Motor neuron (in vitro differentiated cells): ENCODE data around the gene FILIP1L. TPM values are rescaled to one million over a fixed set of nuclear protein-coding genes. Genes with fewer than 3 reads are reported as not detected.
A peak's percentile ranks its signal among the peaks of the same experiment; 100 is the strongest.

ENCODE experiments used
- ATAC-seq, 8 experiments: fragments of 200-7000 bp; cut with Tn5 transposase; replicated peaks in 6 of 8; 2 replicates each; pipeline ENCODE4 v1.8.0; 2021; ENCODE audit warnings: mild to moderate bottlenecking in 8 of 8, moderate library complexity in 8 of 8
- H3K27ac ChIP-seq, 2 donors: fragments of 250-450 bp; sonication (Bioruptor Pico); 2 replicates each; pipeline ENCODE4 v1.9.0; 2021; ENCODE audit warnings: antibody characterized with exemption in 2 of 2, mild to moderate bottlenecking in 2 of 2, moderate library complexity in 1 of 2
- H3K4me1 ChIP-seq, 2 donors: fragments of 250-450 bp; sonication (Bioruptor Pico); replicated peaks in 1 of 2; 2 replicates each; pipeline ENCODE4 v1.6.1; 2021; ENCODE audit warnings: antibody characterized with exemption in 2 of 2, mild to moderate bottlenecking in 2 of 2, moderate library complexity in 1 of 2
- H3K4me3 ChIP-seq, 5 donors: fragments of 250-450 bp; sonication (Bioruptor Pico); 2 replicates each; pipeline ENCODE4 v1.9.0; 2021; ENCODE audit warnings: antibody characterized with exemption in 5 of 5, mild to moderate bottlenecking in 5 of 5, moderate library complexity in 4 of 5
- WGBS, 10 experiments: fragments of 450-650 bp; shearing (Covaris generic); methylation state at CpG; one replicate each; pipeline ENCODE4 v1.0.0; 2022; 5-methylcytosine and 5-hydroxymethylcytosine counted together
- in situ Hi-C, 9 experiments: fragments of 400-800 bp; cut with MboI; loops; one replicate each; pipeline ENCODE4 v1.15.0; 2021; ENCODE audit warnings: low sequenced_read_pairs in 9 of 9, low pct_unique_long_range_greater_than_20kb in 2 of 9; ENCODE audit not compliant: unreplicated experiment in 9 of 9
- total RNA-seq, 8 experiments: library from RNA; unstranded; fragments of 300-600 nt; gene quantifications; 2 replicates each; pipeline versions ENCODE4 v1.2.3 to v1.2.4, GENCODE V29; 2022

Gene FILIP1L
- total RNA-seq, 8 experiments from 2014 or later, result 2.2 to 31.1 (median 6.3) TPM

GRCh38 chr3:99803297-99803696 lies 311.0 kb downstream of the FILIP1L start:
- ATAC-seq, result no peak
- Histone ChIP-seq H3K27ac (no peak overlapping the region), H3K4me1 (no peaks in the 10 kb centered on the region), H3K4me3 (no peak overlapping the region)
- in situ Hi-C loops, result no loop called here
- 17 to 92% (median 59%) methylated on average over 1 of the region's 1 CpG; no CpG with 5 or more reads in 2 of the 10 experiments for WGBS, 10 experiments

DNA sequence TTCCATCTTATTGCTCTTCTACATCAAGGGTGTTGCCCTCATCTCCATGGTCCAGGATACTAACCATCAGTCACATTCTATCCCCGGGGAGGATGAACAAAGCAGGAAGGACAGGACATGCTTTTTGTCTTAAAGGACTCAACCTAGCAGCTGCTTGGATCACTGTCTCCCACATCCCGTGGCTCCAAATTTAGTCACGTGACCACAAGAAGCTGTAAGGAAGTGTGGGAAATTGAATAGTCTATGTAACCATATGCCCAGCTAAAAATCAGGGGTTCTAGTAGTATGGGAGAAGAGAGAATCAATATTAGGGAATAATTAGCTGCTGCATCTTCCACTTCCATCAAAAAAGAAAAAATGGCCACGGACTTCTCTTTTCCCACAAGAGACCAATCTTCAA lies 314.9 kb downstream of the FILIP1L start:
- Histone ChIP-seq H3K4me1 (no peaks in the 10 kb centered on the region), H3K27ac (no peak overlapping the region), H3K4me3 (no peak overlapping the region)
- no peak for ATAC-seq
- in situ Hi-C loops, result no loop called here
- WGBS, 10 experiments, result 33 to 100% (median 90%) methylated on average over 1 to 4 of the region's 4 CpGs; no CpG with 5 or more reads in 1 of the 10 experiments

- H3K27ac ChIP-seq, result no peak overlapping the region
- H3K4me1 ChIP-seq, result no peaks in the 10 kb centered on the region
- in situ Hi-C loops, result no loop called here
- no peak overlapping the region for H3K4me3 ChIP-seq
- ATAC-seq, result no peak
- WGBS, 10 experiments, result 80 to 100% (median 88%) methylated on average over 1 to 12 of the region's 15 CpGs; no CpG with 5 or more reads in 3 of the 10 experiments
Observed at GRCh38 chr3:99795573-99795972, 318.7 kb downstream of the FILIP1L start.

DNA sequence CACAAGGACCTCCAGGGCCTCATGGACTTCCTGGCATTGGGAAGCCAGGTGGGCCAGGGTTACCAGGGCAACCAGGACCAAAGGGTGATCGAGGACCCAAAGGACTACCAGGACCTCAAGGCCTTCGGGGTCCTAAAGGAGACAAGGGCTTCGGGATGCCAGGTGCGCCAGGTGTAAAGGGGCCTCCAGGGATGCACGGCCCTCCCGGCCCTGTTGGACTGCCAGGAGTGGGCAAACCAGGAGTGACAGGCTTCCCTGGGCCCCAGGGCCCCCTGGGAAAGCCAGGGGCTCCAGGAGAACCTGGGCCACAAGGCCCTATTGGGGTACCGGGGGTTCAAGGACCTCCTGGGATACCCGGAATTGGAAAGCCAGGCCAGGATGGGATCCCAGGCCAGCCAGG lies 319.8 kb downstream of the FILIP1L start:
- in situ Hi-C loops, result no loop called here
- no peak overlapping the region for H3K4me3 ChIP-seq
- no peak overlapping the region for H3K27ac ChIP-seq
- H3K4me1 ChIP-seq, result no peaks in the 10 kb centered on the region
- WGBS, 10 experiments, result 77 to 100% (median 87%) methylated on average over 1 to 6 of the region's 8 CpGs; no CpG with 5 or more reads in 4 of the 10 experiments
- ATAC-seq, result no peak

GRCh38 chr3:99789011-99789721 lies 325.1 kb downstream of the FILIP1L start:
- H3K27ac ChIP-seq, result no peak overlapping the region
- H3K4me3 ChIP-seq, result no peak overlapping the region
- in situ Hi-C loops, result no loop called here
- WGBS, 10 experiments, result 0 to 90% (median 25%) methylated on average over 1 to 3 of the region's 3 CpGs
- peak; percentile 70 to 100 (median 89) for ATAC-seq
- no peaks in the 10 kb centered on the region for H3K4me1 ChIP-seq

Other genes starting within 250 kb of the FILIP1L start
- 10 to 100 TPM; 24.5 to 52.3 (median 40.4) TPM for gene TBC1D23, start 146.5 kb upstream of the FILIP1L start, total RNA-seq
- 10 to 100 TPM in 6 of 8 experiments, 1 to 10 TPM in 2; 5.6 to 80.0 (median 17.8) TPM for gene NIT2, start 220.3 kb upstream of the FILIP1L start, total RNA-seq